HEK293 (cell line): ENCODE results near the gene FOXP1.

Experiments
- CTCF ChIP-seq: fragments of 450-650 bp; formaldehyde crosslinking; IDR thresholded peaks from 2 replicates; pipeline ENCODE4 v1.5.1; 2016; ENCODE audit warnings: missing biosample characterization, missing genetic modification characterization
- GLI4 ChIP-seq: fragments of 450-650 bp; formaldehyde crosslinking; IDR thresholded peaks from 2 replicates; pipeline ENCODE4 v1.5.1; 2016; ENCODE audit warnings: missing biosample characterization, missing genetic modification characterization
- KLF7 ChIP-seq: fragments of 450-650 bp; formaldehyde crosslinking; IDR thresholded peaks from 2 replicates; pipeline ENCODE4 v1.5.1; 2016; ENCODE audit warnings: missing biosample characterization, missing genetic modification characterization, borderline replicate concordance
- MYNN ChIP-seq: fragments of 450-650 bp; formaldehyde crosslinking; IDR thresholded peaks from 2 replicates; pipeline ENCODE4 v1.5.1; 2016; ENCODE audit warnings: missing biosample characterization, missing genetic modification characterization, borderline replicate concordance
- REPIN1 ChIP-seq: fragments of 450-650 bp; formaldehyde crosslinking; IDR thresholded peaks from 2 replicates; pipeline ENCODE4 v1.5.1; 2017; ENCODE audit warnings: missing biosample characterization, missing genetic modification characterization, low read depth
- ZBTB20 ChIP-seq: fragments of 450-650 bp; formaldehyde crosslinking; IDR thresholded peaks from 2 replicates; pipeline ENCODE4 v1.5.1; 2016; ENCODE audit warnings: missing biosample characterization, missing genetic modification characterization
- ZNF274 ChIP-seq, 2 experiments: fragments of 200-500 bp in 1 of 2; fragments of 450-650 bp in 1 of 2; sonication (Bioruptor generic) in 1 of 2; formaldehyde crosslinking in 1 of 2; IDR thresholded peaks; 2 replicates each; pipeline versions ENCODE4 v1.5.1 to v1.6.1; 2014 to 2016; ENCODE audit warnings: borderline replicate concordance in 1 of 2, inconsistent platforms in 1 of 2, low read length in 1 of 2, missing biosample characterization in 1 of 2, missing genetic modification characterization in 1 of 2
- ZNF302 ChIP-seq: fragments of 450-650 bp; formaldehyde crosslinking; IDR thresholded peaks from 2 replicates; pipeline ENCODE4 v1.5.1; 2016; ENCODE audit warnings: missing biosample characterization, missing genetic modification characterization, low read depth
- ZNF324 ChIP-seq: fragments of 450-650 bp; formaldehyde crosslinking; IDR thresholded peaks from 2 replicates; pipeline ENCODE4 v1.5.1; 2016; ENCODE audit warnings: missing biosample characterization, missing genetic modification characterization
- ZNF555 ChIP-seq: fragments of 450-650 bp; formaldehyde crosslinking; conservative IDR thresholded peaks from 2 replicates; pipeline ENCODE4 v1.5.1; 2017; ENCODE audit warnings: missing biosample characterization, mild to moderate bottlenecking, missing genetic modification characterization, inconsistent platforms
- ZNF610 ChIP-seq: fragments of 450-650 bp; formaldehyde crosslinking; IDR thresholded peaks from 2 replicates; pipeline ENCODE4 v1.5.1; 2016; ENCODE audit warnings: missing biosample characterization, missing genetic modification characterization, borderline replicate concordance
- ZNF658 ChIP-seq: fragments of 450-650 bp; formaldehyde crosslinking; IDR thresholded peaks from 2 replicates; pipeline ENCODE4; 2016; ENCODE audit warnings: missing biosample characterization, missing genetic modification characterization
- ZNF777 ChIP-seq: fragments of 450-650 bp; formaldehyde crosslinking; IDR thresholded peaks from 2 replicates; pipeline ENCODE4 v1.5.1; 2017; ENCODE audit warnings: missing biosample characterization, missing genetic modification characterization, borderline replicate concordance

GRCh38 chr3:71407823-71408222 is 175.7 kb downstream of the FOXP1 start:
- TF ChIP-seq CTCF (tag by site-specific recombination) (no peak), ZNF274 (IDR thresholded peaks at IDR 0.05; ENCODE audit: low read length) (no peak), ZNF274 (tag by site-specific recombination; IDR thresholded peaks at IDR 0.05; ENCODE audit: borderline replicate concordance) (no peak), KLF7 (no peak), ZNF302 (tag by site-specific recombination) (no peak), ZNF777 (tag by site-specific recombination) (no peak), MYNN (tag by site-specific recombination) (no peak), ZNF324 (tag by site-specific recombination) (no peak), ZBTB20 (no peak), ZNF658 (tag by site-specific recombination) (no peak), ZNF555 (tag by site-specific recombination) (no peak), GLI4 (tag by site-specific recombination) (no peak), ZNF610 (tag by site-specific recombination) (no peak), REPIN1 (tag by site-specific recombination) (no peak)
